Measurements from ENCODE around the gene MUC5B. TPM values are rescaled to one million over a fixed set of nuclear protein-coding genes. Genes with fewer than 3 reads are reported as not detected.
A peak's percentile ranks its signal among the peaks of the same experiment; 100 is the strongest.

Gene MUC5B
- total RNA-seq, 1 experiment from 2014 or later: 1.6 TPM

- Mint-ChIP-seq H3K36me3 (peaks cover 21% of the 10 kb centered on the region; the same call in 1 of the 2 replicates), H3K9me3 (no peaks in the 10 kb centered on the region), H3K4me3 (no peak overlapping the region), H3K27ac (peak overlapping the region; percentile 74; the same call in 1 of the 2 replicates), H3K27me3 (ENCODE audit: low read depth) (no peaks in the 10 kb centered on the region), H3K4me1 (peaks cover 5% of the 10 kb centered on the region)
- no peak for ATAC-seq
- TF ChIP-seq E2F4 (CRISPR knock-in tag; IDR thresholded peaks at IDR 0.05; ENCODE audit: borderline replicate concordance, low read depth) (no peak), GTF2I (CRISPR knock-in tag; conservative IDR thresholded peaks at IDR 0.05) (no peak), ETV6 (CRISPR knock-in tag; IDR thresholded peaks at IDR 0.05) (no peak), ZMAT4 (CRISPR knock-in tag; IDR thresholded peaks at IDR 0.05) (no peak), MXD4 (CRISPR knock-in tag; IDR thresholded peaks at IDR 0.05; ENCODE audit: borderline replicate concordance) (no peak), GABPB1 (CRISPR knock-in tag; IDR thresholded peaks at IDR 0.05) (no peak), SMAD3 (CRISPR knock-in tag; IDR thresholded peaks at IDR 0.05; ENCODE audit: borderline replicate concordance) (no peak), TEAD1 (CRISPR knock-in tag; IDR thresholded peaks at IDR 0.05) (no peak), ZNF512 (CRISPR knock-in tag; IDR thresholded peaks at IDR 0.05; ENCODE audit: borderline replicate concordance) (no peak), ARID4B (CRISPR knock-in tag; IDR thresholded peaks at IDR 0.05; ENCODE audit: borderline replicate concordance) (no peak), HMGA2 (CRISPR knock-in tag; IDR thresholded peaks at IDR 0.05) (no peak), PRDM15 (CRISPR knock-in tag; IDR thresholded peaks at IDR 0.05) (no peak), ZNF138 (CRISPR knock-in tag; conservative IDR thresholded peaks at IDR 0.05) (no peak), ESRRA (CRISPR knock-in tag; IDR thresholded peaks at IDR 0.05; ENCODE audit: borderline replicate concordance) (no peak)
- TF ChIP-seq, protein P1, sequence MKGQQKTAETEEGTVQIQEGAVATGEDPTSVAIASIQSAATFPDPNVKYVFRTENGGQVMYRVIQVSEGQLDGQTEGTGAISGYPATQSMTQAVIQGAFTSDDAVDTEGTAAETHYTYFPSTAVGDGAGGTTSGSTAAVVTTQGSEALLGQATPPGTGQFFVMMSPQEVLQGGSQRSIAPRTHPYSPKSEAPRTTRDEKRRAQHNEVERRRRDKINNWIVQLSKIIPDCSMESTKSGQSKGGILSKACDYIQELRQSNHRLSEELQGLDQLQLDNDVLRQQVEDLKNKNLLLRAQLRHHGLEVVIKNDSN (CRISPR knock-in tag; IDR thresholded peaks at IDR 0.05): no peak
- TF ChIP-seq, protein P2, sequence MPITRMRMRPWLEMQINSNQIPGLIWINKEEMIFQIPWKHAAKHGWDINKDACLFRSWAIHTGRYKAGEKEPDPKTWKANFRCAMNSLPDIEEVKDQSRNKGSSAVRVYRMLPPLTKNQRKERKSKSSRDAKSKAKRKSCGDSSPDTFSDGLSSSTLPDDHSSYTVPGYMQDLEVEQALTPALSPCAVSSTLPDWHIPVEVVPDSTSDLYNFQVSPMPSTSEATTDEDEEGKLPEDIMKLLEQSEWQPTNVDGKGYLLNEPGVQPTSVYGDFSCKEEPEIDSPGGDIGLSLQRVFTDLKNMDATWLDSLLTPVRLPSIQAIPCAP (CRISPR knock-in tag; IDR thresholded peaks at IDR 0.05): no peak
- DNase-seq (ENCODE audit: low spot score): no peak
- ChIA-PET CTCF (no interaction called here), POLR2A (no interaction called here)
Observed at GRCh38 chr11:1280116-1281035, 57.5 kb downstream of the MUC5B start.

All from WTC11 (cell line).